ENCODE results near the gene TAP2. TPM values are rescaled to one million over a fixed set of nuclear protein-coding genes. Genes with fewer than 3 reads are reported as not detected.
"Not testable (repeated sequence)": the region's sequence is repeated elsewhere in the genome, so short reads cannot be mapped to it uniquely, and the experiment has no call there.

Gene TAP2
- total and polyA plus RNA-seq, 4 experiments from 2014 or later: 11.0 to 112 (median 61.1) TPM

DNA sequence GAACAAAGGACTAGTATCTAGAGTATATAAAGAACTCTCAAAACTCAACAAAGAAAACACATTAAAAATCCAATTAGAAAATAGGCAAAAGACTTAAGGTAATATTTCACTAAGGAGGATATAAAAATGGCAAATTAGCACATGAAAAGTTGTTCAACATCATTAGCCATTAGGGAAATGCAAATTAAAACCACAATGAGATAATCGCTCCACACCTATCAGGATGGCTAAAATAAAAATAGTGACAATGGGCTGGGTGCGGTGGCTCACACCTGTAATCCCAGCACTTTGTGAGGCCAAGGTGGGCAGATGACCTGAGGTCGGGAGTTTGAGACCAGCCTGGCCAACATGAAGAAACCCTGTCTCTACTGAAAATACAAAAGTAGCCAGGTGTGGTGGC is 42.4 kb upstream of the TAP2 start:
- DNase-seq; H3K27ac ChIP-seq (ENCODE audit: low read depth, low read length); H3K27me3 Mint-ChIP-seq; H3K4me3 ChIP-seq (ENCODE audit: low read length in 2 of 2); H3K36me3 ChIP-seq (ENCODE audit: insufficient read depth, low read length); H3K27me3 ChIP-seq (ENCODE audit: insufficient read depth, low read length); H3K4me1 ChIP-seq (ENCODE audit: insufficient read depth, low read length); intact Hi-C loops (cut with micrococcal nuclease); H3K9me3 ChIP-seq (ENCODE audit: control insufficient read depth in 1 of 2, low read length in 2 of 2); H3K27ac Mint-ChIP-seq; H3K9me3 Mint-ChIP-seq; H3K4me1 Mint-ChIP-seq: not testable (repeated sequence)
- Mint-ChIP-seq H3K4me3 (peak overlapping the region in 1 of 8 donors; percentile 28), H3K36me3 (peaks cover 10 to 25% of the 10 kb centered on the region in 2 donors)
- ChIA-PET CTCF (ENCODE audit: partially characterized antibody) (interaction anchor here (1.6 to 2.7 kb wide), 3 partner anchors 9 to 104 kb away, joined by 7 to 14 read pairs (median 9); no protein-coding TSS in a partner anchor), POLR2A (ENCODE audit: partially characterized antibody) (interaction anchor here (1.3 to 1.5 kb wide), 2 partner anchors 43 to 72 kb away, joined by 4 read pairs; partner anchors contain the start of genes HLA-DMA and TAP2)

DNA sequence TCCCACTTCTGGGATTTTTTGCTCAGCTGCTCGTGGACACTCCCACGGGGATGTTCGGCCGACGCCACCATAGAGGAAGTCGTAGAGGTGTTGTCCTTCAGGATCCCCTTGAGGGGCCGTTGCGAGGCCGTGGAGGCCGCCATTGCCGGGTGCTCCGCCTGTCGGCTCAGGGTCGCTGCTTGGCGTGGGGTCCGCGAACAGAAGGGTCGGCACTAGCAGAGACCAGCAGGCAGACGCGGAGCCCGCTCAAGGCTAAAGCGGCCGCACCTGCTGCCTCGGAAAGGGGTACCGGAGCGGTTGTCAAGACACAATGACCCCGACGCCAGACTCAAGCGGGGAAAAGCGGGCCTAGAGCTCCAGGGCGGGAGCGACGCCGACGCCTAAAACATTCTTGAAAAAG is 41.2 kb upstream of the TAP2 start:
- H3K27ac Mint-ChIP-seq: no peak overlapping the region
- no peaks in the 10 kb centered on the region for H3K9me3 Mint-ChIP-seq
- CTCF ChIA-PET (ENCODE audit: partially characterized antibody): interaction anchor here (1.4 to 3.2 kb wide), 7 partner anchors 8 to 105 kb away, joined by 3 to 17 read pairs (median 9); partner anchors contain the start of gene TAP2
- Histone ChIP-seq H3K36me3 (ENCODE audit: insufficient read depth, low read length) (no peaks in the 10 kb centered on the region), H3K9me3 (ENCODE audit: control insufficient read depth in 1 of 2, low read length in 2 of 2) (no peaks in the 10 kb centered on the region), H3K27me3 (ENCODE audit: insufficient read depth, low read length) (no peaks in the 10 kb centered on the region), H3K4me1 (ENCODE audit: insufficient read depth, low read length) (no peaks in the 10 kb centered on the region), H3K4me3 (ENCODE audit: low read length in 2 of 2) (no peak overlapping the region), H3K27ac (ENCODE audit: low read depth, low read length) (no peak overlapping the region)
- H3K4me3 Mint-ChIP-seq: no peak overlapping the region
- H3K27me3 Mint-ChIP-seq: no peaks in the 10 kb centered on the region
- POLR2A ChIA-PET (ENCODE audit: partially characterized antibody): interaction anchor here (1.2 to 1.5 kb wide), 2 partner anchors 15 to 73 kb away, joined by 3 to 4 read pairs; partner anchors contain the start of gene HLA-DMA
- no peak for DNase-seq
- H3K36me3 Mint-ChIP-seq: peaks cover 10 to 25% of the 10 kb centered on the region in 2 donors
- intact Hi-C loops (cut with micrococcal nuclease): no loop called here
- H3K4me1 Mint-ChIP-seq: no peaks in the 10 kb centered on the region

DNA sequence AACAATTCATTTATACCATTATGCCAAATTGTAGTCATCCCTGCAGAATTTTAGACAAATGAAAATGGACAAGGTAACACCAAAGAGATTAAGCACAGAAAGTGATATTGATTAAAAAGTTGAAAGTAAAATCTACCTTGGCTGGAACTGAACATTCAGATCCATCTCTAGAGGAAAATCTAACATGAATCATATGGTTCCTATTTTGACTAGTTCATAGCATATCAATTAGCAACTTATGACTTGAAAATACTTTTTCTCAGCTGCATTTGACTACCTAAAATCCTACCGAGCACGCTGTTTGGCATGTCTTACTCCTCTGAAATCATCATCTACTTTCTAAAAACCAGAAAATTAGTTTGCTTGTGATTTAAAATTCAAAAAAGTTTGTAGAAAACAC is 38.1 kb upstream of the TAP2 start:
- CTCF ChIA-PET (ENCODE audit: partially characterized antibody): interaction anchor here (0.6 to 3.2 kb wide), 6 partner anchors 9 to 78 kb away, joined by 3 to 17 read pairs (median 6); partner anchors contain the start of genes HLA-DMA and HLA-DMB
- POLR2A ChIA-PET (ENCODE audit: partially characterized antibody): interaction anchor here (1.2 kb wide), 1 partner anchor 38 kb away, joined by 3 read pairs; the partner anchor contains the start of gene TAP2
- H3K27ac ChIP-seq (ENCODE audit: low read depth, low read length): no peak overlapping the region

DNA sequence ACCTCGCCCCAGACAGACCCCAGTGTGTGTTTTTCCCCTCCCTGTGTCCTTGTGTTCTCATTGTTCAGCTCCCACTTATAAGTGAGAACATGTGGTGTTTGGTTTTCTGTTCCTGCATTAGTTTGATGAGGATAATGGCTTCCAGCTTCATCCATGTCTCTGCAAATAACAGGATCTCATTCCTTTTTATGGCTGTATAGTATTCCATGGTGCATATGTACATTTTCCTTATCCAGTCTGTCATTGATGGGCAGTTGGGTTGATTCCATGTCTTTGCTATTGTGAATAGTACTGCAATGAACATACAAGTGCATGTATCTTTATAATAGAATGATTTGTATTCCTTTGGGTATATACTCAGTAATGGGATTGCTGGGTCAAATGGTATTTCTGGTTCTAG is 35.4 kb upstream of the TAP2 start:
- CTCF ChIA-PET (ENCODE audit: partially characterized antibody): interaction anchor here (1.8 to 2.5 kb wide), 2 partner anchors 35 to 79 kb away, joined by 6 to 8 read pairs; partner anchors contain the start of genes HLA-DMA and TAP2
- H3K4me3 ChIP-seq (ENCODE audit: low read length in 2 of 2); H3K4me1 ChIP-seq (ENCODE audit: insufficient read depth, low read length); H3K9me3 ChIP-seq (ENCODE audit: control insufficient read depth in 1 of 2, low read length in 2 of 2); H3K27me3 Mint-ChIP-seq; H3K9me3 Mint-ChIP-seq; H3K27me3 ChIP-seq (ENCODE audit: insufficient read depth, low read length); H3K27ac ChIP-seq (ENCODE audit: low read depth, low read length); H3K36me3 ChIP-seq (ENCODE audit: insufficient read depth, low read length); intact Hi-C loops (cut with micrococcal nuclease); POLR2A ChIA-PET (ENCODE audit: partially characterized antibody); DNase-seq; H3K27ac Mint-ChIP-seq; H3K4me1 Mint-ChIP-seq: not testable (repeated sequence)
- Mint-ChIP-seq H3K36me3 (peaks cover 4 to 15% of the 10 kb centered on the region in 2 donors), H3K4me3 (peak overlapping the region in 1 of 8 donors; percentile 53)

More for the DNA sequence above, 38.1 kb upstream of the TAP2 start:
- no peaks in the 10 kb centered on the region for H3K9me3 ChIP-seq (ENCODE audit: control insufficient read depth in 1 of 2, low read length in 2 of 2)
- Mint-ChIP-seq H3K4me1 (no peaks in the 10 kb centered on the region), H3K9me3 (peaks cover 0 to 5% (median 0%) of the 10 kb centered on the region in 8 donors), H3K36me3 (peaks cover 13 to 30% of the 10 kb centered on the region in 2 donors), H3K4me3 (no peak overlapping the region), H3K27me3 (peaks cover 0 to 5% of the 10 kb centered on the region in 2 donors), H3K27ac (no peak overlapping the region)
- intact Hi-C loops (cut with micrococcal nuclease): no loop called here
- H3K36me3 ChIP-seq (ENCODE audit: insufficient read depth, low read length): no peaks in the 10 kb centered on the region
- H3K4me3 ChIP-seq (ENCODE audit: low read length in 2 of 2): no peak overlapping the region
- H3K27me3 ChIP-seq (ENCODE audit: insufficient read depth, low read length): no peaks in the 10 kb centered on the region
- no peaks in the 10 kb centered on the region for H3K4me1 ChIP-seq (ENCODE audit: insufficient read depth, low read length)
- DNase-seq: no peak

DNA sequence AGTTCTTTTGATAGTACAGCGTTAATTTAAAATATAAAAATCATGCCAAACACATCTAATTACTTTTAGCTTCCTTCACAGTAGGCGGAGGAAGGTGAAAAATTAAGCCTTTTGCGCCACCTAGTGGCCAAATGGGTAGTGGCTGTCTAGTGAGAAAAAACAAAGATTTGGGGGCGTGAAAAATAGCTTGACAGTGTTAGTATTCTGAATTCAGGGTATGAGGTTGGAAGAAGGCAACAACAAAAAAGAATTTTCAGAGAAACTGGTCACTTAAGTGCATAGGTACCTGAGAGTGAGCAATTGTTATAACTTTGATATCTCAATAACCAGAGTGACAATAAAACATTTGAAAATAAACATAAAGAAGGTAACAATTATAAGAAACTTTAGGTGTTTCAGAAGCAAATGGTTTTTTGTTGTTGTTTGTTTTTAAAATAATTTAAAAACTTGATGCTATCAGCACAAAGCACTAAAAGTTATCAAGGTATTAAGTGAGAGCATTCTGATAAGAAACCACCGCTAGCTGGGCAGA is 29.8 kb upstream of the TAP2 start:
- Histone ChIP-seq H3K9me3 (ENCODE audit: control insufficient read depth in 1 of 2, low read length in 2 of 2) (no peaks in the 10 kb centered on the region), H3K27me3 (ENCODE audit: insufficient read depth, low read length) (no peaks in the 10 kb centered on the region), H3K4me3 (ENCODE audit: low read length in 2 of 2) (no peak overlapping the region), H3K4me1 (ENCODE audit: insufficient read depth, low read length) (peaks cover 21% of the 10 kb centered on the region), H3K27ac (ENCODE audit: low read depth, low read length) (no peak overlapping the region), H3K36me3 (ENCODE audit: insufficient read depth, low read length) (no peaks in the 10 kb centered on the region)
- peaks cover 19 to 35% (median 28%) of the 10 kb centered on the region in 4 donors for H3K4me1 Mint-ChIP-seq
- H3K27ac Mint-ChIP-seq: peak overlapping the region in 1 of 7 donors; percentile 0
- peak; percentile 80 to 85 (median 84) for DNase-seq
- ChIA-PET POLR2A (ENCODE audit: partially characterized antibody) (interaction anchor here (0.7 to 6.9 kb wide), 12 partner anchors 9 to 336 kb away, joined by 3 to 270 read pairs (median 6); partner anchors contain the start of genes HSD17B8, PSMB8, PSMB9 and TAP1), CTCF (ENCODE audit: partially characterized antibody) (interaction anchor here (0.6 to 10.8 kb wide), 44 partner anchors 9 to 981 kb away, joined by 3 to 263 read pairs (median 5); partner anchors contain the start of genes HLA-DMA, HLA-DMB, PSMB8 and PSMB9)
- peaks cover 0 to 2% of the 10 kb centered on the region in 2 donors for H3K36me3 Mint-ChIP-seq
- peaks cover 0 to 3% of the 10 kb centered on the region in 2 donors for H3K27me3 Mint-ChIP-seq
- peaks cover 0 to 5% (median 0%) of the 10 kb centered on the region in 8 donors for H3K9me3 Mint-ChIP-seq
- intact Hi-C loops (cut with micrococcal nuclease): loop anchor here (1.0 to 5.0 kb wide), 7 partner anchors 14 to 456 kb away; partner anchors contain the start of genes PSMB9 and TAP2
- no peak overlapping the region for H3K4me3 Mint-ChIP-seq

DNA sequence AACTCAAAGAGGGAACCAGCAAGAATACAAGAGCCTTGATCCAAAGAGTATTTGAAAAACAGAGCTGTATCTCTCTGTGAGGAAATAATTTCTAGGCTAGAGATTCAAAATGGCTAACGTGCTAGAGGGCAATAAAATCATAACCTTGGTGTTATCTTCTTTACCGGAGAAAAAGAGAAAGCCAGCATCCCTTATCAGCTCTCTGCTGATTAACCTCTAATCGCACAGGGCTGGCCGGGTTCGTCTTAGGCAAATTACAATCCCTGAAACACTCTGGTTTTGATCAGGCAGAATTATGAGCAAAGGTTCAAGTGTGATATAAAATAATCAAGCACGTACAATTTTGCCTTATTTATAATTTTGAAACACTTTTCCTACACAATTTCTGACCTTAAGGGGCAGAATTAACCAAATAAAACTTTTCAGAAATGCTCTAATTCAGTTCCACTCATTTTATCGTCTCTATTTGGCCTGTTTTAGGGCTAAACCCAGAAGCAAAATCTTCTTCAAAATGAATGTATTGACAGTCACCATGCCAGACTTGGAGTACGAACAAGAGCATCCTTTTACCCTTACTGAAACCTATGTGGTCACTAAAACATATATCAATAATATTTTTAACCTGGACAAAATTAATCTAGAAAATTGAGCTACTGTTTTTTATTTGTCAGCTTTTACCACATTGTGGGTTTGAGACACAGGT is 29.2 kb upstream of the TAP2 start:
- H3K4me1 ChIP-seq (ENCODE audit: insufficient read depth, low read length): peaks cover 21% of the 10 kb centered on the region
- peaks cover 20 to 35% (median 28%) of the 10 kb centered on the region in 4 donors for H3K4me1 Mint-ChIP-seq
- peaks cover 0 to 3% of the 10 kb centered on the region in 2 donors for H3K27me3 Mint-ChIP-seq
- intact Hi-C loops (cut with micrococcal nuclease): loop anchor here (1.0 to 5.0 kb wide), 7 partner anchors 13 to 455 kb away; partner anchors contain the start of genes PSMB9 and TAP2
- ChIA-PET CTCF (ENCODE audit: partially characterized antibody) (interaction anchor here (0.6 to 10.8 kb wide), 43 partner anchors 8 to 458 kb away, joined by 3 to 263 read pairs (median 5); partner anchors contain the start of genes HLA-DMA, HLA-DMB, PSMB8 and PSMB9), POLR2A (ENCODE audit: partially characterized antibody) (interaction anchor here (0.9 to 6.9 kb wide), 11 partner anchors 8 to 176 kb away, joined by 3 to 270 read pairs (median 6); partner anchors contain the start of genes PSMB8, PSMB9, TAP1 and TAP2)
- H3K4me3 ChIP-seq (ENCODE audit: low read length in 2 of 2): no peak overlapping the region
- peak overlapping the region; percentile 10 for H3K27ac ChIP-seq (ENCODE audit: low read depth, low read length)
- no peaks in the 10 kb centered on the region for H3K9me3 ChIP-seq (ENCODE audit: control insufficient read depth in 1 of 2, low read length in 2 of 2)
- H3K36me3 Mint-ChIP-seq: peaks cover 3 to 4% of the 10 kb centered on the region in 2 donors
- no peak for DNase-seq
- H3K9me3 Mint-ChIP-seq: peaks cover 0 to 5% (median 0%) of the 10 kb centered on the region in 8 donors
- no peaks in the 10 kb centered on the region for H3K36me3 ChIP-seq (ENCODE audit: insufficient read depth, low read length)
- H3K27ac Mint-ChIP-seq: peak overlapping the region; percentile 38 to 93 (median 78)
- peak overlapping the region in 4 of 8 donors; percentile 41 to 71 (median 50) for H3K4me3 Mint-ChIP-seq
- H3K27me3 ChIP-seq (ENCODE audit: insufficient read depth, low read length): no peaks in the 10 kb centered on the region

Data from CD4-positive, alpha-beta memory T cell (primary cell).